HTERT RPE-1 (cell line): ENCODE data around the gene PRR16.

Source experiments
- in situ Hi-C: fragments of 300-500 bp; cut with MboI; formaldehyde crosslinking; loops from 4 replicates; pipeline ENCODE4 v1.14.3; 2020; ENCODE audit warnings: low sequenced_read_pairs

Gene PRR16

DNA sequence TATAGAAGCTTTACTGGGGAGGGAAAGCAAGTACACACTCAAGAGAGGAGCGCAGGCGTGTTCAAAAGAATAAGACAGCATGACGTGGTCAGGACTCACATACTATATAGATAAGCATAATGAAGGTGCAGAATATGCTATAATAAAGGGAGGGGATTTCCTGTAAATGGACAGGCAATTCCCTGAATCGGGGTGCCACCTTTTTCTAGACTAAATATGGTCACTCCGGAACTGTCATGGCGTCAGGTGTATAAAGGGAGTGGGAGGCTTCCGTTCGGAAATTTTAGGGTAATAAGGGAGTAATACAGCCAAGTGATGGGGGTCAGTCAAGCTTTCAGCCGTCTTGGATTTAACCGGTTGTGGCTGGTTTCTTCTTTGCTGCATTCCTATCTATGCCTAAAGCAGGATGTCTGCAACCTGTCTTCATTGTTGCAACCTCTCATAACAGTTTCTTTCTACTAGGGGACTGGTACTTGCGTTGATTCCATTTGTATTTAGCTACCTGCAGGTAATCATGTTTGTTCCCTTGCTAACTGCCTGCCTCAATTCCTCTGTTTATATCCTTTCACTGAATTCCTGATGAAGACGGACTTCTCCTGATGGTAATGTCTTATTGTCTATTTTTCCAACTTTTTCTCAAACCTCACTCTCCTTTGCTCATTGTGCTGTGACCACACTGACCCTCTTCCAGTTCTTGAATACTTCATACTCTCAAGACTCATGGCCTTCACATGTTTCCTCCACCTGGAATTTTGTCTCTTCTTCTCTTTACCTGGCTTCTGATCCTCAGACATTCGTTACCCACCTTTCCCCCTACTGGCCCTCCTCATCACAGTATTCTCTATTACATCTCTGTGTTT, 48.9 kb downstream of the PRR16 start:
- in situ Hi-C loops, result no loop called here

DNA sequence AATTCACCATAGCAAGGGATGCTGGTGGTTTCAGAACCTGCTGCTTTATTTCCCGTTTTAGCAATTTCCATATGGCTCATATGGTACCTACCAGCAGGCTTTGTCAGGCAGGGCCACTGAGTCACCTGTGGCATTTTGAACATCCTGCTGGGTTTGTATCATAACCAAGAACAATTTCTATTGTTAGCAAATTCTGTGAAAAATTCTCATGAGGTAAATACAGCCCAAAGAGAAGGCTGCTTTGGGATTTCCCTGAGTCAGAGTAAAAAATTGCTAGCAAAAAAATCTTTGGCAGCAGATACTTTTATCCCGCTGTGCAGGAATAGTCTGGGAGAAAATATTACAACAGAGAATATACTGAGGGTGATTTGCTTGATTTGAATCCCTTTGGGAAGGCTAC, 52.7 kb downstream of the PRR16 start:
- in situ Hi-C loops, result no loop called here

DNA sequence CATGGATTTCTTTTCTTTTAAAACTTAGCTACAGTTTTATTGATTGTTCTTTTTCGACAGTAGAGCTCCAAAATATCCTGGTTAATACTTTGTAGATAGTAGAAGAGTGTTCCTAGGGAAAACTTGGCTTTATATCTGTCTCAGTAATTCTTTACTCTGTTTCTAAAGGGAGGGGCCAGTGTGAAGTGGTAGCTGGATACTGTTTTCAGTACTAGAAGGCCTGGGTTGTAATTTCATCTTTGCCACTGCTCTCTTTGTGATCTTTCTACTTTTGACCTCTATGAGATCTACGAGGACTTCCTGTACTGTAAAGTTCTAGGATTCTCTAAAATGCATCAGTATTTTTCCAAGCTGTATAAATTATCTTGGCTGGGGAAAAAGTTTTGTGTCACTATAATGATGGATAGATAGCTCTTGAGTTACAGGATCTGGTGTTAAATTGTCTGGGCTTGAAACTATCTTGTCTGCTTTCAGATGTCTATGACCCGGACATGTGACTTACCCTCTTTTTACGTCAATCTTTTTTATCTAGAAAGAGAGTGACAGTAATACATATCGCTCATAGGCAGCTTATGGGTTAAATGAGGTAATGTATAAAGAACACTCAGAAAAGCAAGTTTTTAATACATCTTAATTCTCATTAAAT, 53.6 kb downstream of the PRR16 start:
- in situ Hi-C loops, result no loop called here

DNA sequence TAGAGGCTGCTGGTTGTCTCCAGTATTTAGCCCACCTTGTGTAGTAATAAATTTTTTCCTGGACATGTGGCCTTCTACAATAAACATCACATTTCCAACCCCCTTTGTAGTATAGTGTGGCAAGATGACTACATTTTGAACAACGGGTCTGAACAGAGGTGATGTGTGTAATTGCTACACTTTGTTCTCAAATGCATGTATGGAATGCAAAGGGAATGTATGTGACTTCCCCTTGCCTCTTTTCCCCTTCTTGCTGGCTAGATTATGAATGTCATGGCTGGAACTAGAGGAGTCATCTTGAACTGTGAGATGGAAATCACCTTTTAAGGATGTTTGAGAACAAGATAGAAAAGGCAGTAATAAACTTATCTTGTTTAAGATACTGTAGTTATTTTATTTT, 54.5 kb downstream of the PRR16 start:
- in situ Hi-C loops, result no loop called here

DNA sequence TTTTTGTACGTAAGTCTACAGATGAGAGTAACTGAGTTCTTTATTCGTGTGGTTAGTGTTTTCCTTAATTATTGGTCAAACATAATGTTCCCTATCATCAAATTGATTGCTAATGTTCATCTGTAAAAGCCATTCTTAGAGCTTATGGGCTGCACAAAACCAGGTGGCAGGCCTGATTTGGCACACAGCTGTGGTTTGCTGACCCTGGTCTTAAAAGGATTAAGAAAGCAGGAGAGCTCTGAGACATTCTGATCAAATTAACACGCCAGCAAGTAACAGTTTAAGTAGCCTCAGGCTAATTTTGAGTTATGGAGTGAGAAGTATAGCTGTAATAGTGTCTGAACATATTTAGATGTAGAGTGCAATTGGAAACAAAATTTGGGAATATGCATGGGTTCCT, 63.2 kb downstream of the PRR16 start:
- in situ Hi-C loops, result no loop called here

DNA sequence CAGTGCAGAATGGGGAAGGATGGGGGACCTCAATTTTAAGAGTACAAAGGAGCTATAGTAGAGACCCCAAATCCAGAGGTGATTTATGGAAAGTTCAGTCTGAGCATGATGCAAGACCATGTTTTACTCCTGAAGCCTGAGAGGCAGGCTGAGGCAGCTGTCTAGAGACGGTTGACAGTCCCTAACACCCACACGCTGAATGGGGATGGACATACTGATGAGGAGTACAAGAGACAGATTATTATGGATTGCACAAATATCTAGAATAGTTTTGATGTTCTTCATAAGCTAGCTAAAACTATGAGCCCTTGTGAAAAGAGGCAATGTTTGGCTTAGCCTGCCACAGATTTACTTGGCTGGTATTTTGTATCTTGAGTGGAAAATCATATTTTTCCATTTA, 64.5 kb downstream of the PRR16 start:
- in situ Hi-C loops, result no loop called here

DNA sequence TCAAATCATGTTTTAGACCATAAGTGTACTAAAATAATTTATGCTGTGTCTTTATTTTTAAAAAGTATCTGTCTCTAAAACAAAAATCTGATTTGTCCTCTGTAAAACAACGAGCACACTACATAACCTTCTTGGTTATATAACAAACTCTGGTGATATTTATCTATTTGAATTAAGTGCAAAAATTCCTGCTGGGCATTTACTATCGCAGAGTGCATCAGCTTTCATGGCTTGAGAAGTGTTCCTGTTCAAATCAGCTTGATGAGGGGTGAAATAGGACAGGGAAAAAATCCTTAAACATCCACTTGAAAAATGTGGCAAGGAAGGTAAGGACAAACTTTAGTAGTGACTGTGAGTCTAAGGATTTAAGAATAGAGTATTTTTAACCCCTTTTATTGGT, 65.3 kb downstream of the PRR16 start:
- in situ Hi-C loops, result no loop called here

DNA sequence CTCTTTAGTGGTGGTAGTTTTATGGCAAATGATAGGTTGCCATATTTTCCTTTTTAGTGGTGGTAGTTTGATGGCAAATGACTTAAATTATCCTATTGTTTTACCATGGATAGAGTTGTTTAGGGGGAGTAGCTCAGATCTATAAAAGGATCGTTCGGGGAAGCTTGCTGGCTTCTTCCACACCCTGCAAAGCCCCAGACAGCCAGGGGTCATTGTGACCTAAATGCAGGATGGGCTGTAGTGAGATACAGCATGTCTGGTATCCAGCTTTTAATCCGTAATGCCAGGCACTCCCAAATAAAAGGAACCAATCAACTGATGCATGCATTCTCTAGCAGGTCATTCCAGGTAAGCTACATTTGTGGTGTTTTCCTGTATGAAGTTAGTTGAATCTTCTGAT, 67.1 kb downstream of the PRR16 start:
- in situ Hi-C loops, result no loop called here

DNA sequence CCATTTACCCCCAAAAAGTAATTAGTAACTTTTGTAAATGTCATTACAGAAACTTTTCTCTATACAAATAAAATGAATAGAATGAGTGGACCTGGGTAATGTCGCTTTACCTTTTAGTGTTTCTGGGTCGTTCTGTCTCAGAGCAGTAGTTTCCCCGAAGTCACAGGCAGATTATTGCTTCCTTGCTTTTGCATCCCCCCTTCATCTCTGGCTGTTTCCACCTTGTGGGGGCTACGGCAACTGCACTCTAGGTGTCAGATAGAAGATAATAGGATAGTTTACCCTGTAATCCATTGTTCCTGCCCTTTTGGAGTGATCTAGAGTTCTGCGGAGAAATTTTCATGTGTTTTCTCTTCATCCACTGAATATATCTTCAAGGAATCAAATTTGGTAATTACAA, 68.7 kb downstream of the PRR16 start:
- in situ Hi-C loops, result no loop called here

DNA sequence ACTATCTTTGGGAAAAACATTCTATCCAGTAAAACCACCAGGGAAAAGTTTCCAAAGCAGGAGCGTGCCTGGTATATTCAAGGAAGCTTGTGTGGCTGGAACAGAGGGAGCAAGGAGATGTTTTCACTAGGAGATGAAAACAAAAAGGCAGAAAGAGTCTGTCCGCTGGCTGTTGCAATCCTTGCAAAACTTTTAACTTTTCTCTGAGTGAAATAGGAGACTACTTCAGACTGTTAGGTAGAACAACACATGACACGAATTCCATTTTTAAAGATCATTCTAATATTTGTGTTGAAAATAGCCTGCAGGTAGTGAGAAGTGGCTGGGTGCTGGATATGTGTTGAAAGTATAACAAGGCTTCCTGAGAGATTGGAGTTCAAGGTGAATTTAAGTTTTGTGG, 69.5 kb downstream of the PRR16 start:
- in situ Hi-C loops, result no loop called here

DNA sequence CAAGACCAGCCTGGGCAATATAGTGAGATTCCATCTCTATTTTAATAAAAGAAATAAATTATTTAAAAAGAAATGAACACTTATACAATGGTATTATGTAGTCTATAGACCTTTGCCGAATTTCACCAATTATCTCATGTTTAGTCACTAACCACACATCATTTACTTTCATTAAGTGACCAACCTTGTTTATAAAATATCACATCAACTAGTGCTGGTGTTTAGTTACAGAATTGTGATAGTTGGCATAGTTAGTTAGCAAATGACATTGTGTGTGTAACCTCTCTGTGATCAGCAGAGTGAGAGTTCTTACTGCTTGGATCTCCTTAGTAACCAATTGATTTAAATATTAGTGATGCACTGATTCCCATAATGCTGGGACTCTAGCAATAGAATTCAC, 71.8 kb downstream of the PRR16 start:
- in situ Hi-C loops, result no loop called here

DNA sequence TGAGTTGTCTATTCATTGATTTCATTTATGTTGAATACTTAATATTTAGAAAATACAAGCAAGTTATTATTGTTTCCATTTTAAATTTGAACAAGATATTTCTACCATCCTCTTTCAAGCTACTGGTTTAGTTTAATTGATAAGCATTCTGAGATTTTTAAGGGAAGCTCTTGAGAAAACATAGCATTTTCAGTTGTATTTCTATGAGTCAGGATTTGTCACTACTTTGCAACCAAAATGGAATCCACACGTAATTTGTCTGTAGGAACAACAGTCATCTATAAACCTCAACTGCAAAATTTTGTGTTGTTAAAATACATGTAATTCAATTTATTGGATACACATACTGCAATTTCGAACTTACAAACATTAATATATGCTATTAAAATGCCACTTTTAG, 74.0 kb downstream of the PRR16 start:
- in situ Hi-C loops, result no loop called here

DNA sequence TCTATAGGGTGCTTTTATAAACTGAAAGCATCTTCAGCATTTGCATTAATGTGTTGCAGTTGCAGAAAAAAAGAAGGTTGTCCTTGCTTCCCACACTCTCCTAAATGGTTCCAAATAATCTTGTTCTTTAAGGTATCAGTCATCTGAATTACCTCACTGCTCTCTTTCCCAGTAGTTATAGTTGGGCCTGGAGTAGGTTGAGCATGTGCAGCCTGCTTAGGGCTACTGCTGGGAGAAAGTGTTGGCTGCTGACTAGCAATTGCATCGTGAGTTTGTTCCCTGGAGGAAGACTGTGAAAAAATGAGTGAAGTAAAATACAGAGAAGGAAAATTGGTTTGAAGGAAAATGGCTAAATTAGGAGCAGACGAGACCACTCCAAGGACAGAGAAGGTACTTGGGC, 74.5 kb downstream of the PRR16 start:
- in situ Hi-C loops, result no loop called here

DNA sequence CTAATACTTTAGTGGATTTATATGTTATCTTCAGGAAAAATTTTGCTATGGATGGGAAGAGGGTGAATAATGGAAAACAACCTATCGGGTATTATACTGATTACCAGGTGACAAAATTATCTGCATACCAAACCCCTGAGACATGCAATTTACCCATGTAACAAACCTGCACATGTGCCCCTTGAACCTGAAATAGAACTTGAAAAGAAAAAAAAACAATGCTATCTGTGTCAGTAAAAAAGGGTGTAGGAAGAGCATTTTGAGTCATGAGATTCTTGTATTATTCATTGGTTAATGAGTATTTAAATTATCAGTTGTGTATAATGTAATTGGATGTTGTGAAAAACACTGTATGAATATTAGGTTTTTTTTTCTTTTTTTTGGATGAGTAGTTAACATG, 75.4 kb downstream of the PRR16 start:
- in situ Hi-C loops, result no loop called here

DNA sequence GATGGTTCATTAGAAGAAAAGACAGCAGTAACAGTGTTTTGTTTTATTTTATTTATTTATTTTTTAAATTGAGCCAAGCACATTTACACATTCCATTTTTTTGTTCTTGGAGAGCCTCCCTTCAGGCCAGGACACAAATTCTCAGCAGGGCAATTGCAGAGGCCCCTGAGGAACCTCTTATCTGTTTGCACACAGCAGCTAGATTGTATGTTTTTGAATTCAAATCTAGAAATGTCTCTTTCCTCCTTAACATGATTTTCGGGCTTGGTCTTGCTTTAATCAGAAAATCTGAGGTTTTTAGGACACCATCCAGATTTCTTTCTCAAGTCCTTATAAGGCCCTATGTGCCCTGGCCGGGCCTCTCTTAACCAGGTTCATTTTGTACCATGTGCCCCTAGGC, 76.0 kb downstream of the PRR16 start:
- in situ Hi-C loops, result no loop called here

DNA sequence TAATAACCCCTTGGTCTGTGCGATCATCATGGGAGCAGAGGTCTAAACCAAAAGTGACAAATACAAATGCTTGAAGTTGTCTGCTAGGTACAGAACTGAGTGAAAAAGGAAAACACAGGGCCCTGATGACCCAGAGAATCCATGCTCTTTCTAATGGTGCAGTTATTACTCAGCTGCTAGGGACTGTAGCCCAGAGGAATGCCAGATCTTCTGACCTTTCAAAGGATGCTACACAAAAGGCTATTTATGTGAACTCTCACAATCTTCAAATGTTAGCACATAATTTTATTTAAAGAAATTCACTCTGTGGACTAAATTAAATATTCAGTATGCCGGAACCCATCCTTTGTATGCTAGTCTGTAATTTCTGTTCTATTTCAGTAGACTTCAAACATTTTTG, 79.9 kb downstream of the PRR16 start:
- in situ Hi-C loops, result no loop called here

DNA sequence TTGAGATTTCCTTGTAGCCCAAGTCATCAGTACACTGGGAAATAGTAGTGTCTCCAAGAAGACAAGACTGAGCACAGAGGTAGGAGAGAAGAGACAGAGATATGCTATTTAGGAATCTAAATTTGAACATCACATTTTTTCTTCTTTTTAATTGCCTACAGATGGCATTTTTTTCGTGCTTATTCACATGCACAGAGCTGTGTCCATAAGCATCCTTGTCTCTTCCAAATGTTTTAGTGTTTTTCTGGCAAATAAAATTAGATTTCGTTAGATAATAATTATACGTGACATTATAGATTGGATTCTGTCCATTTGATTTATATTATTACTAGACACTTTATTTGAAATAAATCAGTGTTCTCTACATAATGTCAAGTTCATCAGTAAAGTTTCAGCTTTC, 80.9 kb downstream of the PRR16 start:
- in situ Hi-C loops, result no loop called here

DNA sequence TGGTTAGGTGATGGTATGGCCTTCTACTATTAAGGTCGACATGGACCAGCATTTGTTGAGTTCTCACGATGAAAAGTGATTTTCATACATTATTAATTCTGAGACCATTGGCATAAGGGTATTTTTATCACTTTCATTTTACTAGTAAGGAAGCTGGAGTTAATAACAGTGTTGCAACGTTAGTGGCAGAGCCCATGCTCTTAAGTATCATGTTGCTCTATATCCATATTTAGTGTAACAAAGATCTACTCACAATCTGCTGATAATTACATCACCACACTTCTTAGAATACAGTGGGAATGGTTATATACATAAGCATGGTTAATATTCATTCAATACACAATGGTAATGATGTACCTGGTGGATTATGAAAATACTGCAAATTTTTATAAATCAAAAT, 81.9 kb downstream of the PRR16 start:
- in situ Hi-C loops, result no loop called here

DNA sequence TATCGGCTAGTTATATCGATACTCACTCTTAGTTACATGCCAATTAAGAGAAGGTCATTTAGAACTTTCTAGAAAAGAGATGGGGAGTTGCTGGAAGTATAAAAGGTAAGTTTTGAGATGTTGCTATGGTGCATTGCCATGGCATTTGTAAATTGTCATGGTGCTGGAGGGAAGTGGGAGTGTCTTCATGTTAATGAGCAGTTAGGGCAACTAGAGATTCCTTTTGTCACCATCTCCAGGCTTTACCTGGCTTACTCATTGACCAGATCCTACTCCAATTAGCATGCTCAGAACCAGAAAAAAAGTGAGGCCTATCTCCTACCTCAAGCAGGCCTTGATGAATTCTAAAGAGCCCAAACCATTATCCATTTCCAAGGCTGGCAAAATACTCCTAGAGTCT, 82.8 kb downstream of the PRR16 start:
- in situ Hi-C loops, result no loop called here

DNA sequence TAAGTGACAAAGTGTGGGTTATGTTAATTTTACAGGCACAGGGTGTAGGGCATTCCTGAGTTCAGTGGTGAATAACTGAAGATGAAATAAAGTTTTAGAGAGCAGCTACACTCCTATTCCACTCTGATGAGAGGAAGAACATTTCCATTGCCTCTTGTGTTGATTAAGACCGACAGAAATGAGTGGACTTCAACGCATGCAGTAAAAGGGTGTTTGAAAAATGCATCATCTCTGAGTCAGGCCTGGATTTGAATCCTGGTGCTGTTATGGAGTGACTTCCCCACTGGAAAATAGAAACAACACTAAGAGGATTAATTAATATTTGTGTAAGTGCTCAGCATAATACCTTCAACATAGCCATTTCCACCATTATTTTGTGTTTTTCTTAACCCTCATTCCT, 86.3 kb downstream of the PRR16 start:
- in situ Hi-C loops, result no loop called here

DNA sequence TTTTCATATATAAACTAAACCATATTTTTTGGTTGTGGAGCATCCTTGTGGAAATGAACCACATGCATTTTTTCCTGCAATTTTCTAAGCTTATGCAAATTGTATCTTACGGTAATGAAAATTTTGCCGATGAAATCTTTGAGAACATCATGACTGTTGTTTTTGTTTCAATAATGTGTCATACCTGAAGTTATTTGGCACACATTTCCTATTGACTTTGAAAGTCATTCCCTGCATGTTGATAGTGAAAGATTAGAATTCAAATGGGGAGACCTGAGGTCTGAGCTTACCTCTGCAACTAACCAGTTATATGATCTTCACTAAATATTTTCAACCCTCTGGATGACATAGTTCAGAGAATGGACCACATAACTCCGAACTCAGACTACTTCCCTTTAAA, 88.5 kb downstream of the PRR16 start:
- in situ Hi-C loops, result no loop called here

DNA sequence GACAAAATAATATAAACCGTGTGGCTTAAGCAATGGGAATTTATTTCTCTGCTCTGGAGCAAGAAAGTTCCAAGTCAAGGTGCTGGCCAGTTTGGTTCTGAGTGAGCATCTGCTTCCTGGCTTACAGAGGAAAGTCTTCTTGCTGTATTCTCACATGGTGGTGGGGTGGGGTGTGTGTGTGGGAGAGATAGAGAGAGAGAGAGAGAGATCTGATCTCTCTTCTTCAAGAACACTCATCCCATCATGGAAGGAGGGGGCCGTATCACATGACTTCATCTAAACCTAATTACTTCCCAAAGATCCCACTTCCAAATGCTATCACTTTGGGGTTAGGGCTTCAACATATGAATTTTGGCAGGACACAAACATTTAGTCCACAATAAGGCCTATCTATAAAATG, 91.2 kb downstream of the PRR16 start:
- in situ Hi-C loops, result no loop called here

DNA sequence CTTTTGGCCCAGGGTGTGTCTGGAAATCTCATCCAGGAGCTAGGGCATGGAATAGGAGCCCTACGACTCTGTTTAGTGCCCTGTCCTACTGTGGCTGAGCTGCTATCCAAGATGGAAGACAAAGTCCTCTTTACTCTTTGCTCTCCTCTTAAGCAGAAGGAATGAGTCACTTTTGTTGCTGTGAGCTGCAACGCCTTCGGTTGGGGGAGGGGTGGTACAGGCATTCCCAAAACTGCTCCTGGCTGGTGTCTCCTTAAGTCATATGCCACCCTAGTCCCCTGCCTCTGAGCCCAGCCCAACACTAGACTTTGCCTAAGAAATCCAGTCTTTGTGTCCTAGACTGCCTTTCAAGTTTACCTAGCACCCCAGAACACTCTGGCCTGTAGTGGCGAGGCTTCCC, 99.9 kb downstream of the PRR16 start:
- in situ Hi-C loops, result no loop called here
